IMR-90 (cell line): ENCODE results near the gene NHEJ1. TPM values are rescaled to one million over a fixed set of nuclear protein-coding genes. Genes with fewer than 3 reads are reported as not detected.

ENCODE experiments used
- ATAC-seq: fragments of 200-7000 bp; cut with Tn5 transposase; 2 replicates; pipeline ENCODE4 v1.9.1; 2020; ENCODE audit warnings: low read depth, mild to moderate bottlenecking, moderate library complexity
- BruUV-seq: library from RNA; stranded (reverse); fragments of 400-500 nt; replicated peaks from 2 replicates; lab custom pipeline; 2021; lab: Mats Ljungman, UMichigan
- CTCF ChIA-PET: fragments of 300-600 bp; formaldehyde crosslinking; extraction: SDS; loops from one replicate; lab custom pipeline; 2021; ENCODE audit warnings: antibody characterized with exemption; lab: Yijun Ruan, JAX
- POLR2A ChIA-PET: fragments of 300-600 bp; sonication (Branson Sonifier 250); formaldehyde crosslinking; loops from one replicate; lab custom pipeline; 2022; ENCODE audit warnings: antibody characterized with exemption; ENCODE audit not compliant: unreplicated experiment; lab: Charles Lee
- DNase-seq: peaks from one replicate; pipeline ENCODE4 v3.0.0; 2013
- H2AFZ ChIP-seq: replicated peaks from 2 replicates; pipeline ENCODE3; 2013; ENCODE audit warnings: low read length, mild to moderate bottlenecking; ENCODE audit not compliant: poor library complexity
- H2AK5ac ChIP-seq: 2 replicates; pipeline ENCODE4 v1.6.1; 2013; ENCODE audit warnings: low read depth, low read length, inconsistent platforms
- H2AK9ac ChIP-seq: replicated peaks from 2 replicates; pipeline ENCODE3; 2013; ENCODE audit warnings: mild to moderate bottlenecking, low read depth, low read length, moderate library complexity; ENCODE audit not compliant: poor library complexity
- H2BK120ac ChIP-seq: 2 replicates; pipeline ENCODE4 v1.6.1; 2013; ENCODE audit warnings: low read depth, low read length, inconsistent platforms
- H2BK15ac ChIP-seq: 3 replicates; pipeline ENCODE4 v1.6.1; 2013; ENCODE audit warnings: low read depth, low read length, inconsistent platforms
- H2BK20ac ChIP-seq: 2 replicates; pipeline ENCODE4 v1.6.1; 2013; ENCODE audit warnings: low read depth, mild to moderate bottlenecking, inconsistent platforms, low read length, moderate library complexity
- H2BK5ac ChIP-seq: 2 replicates; pipeline ENCODE4 v1.6.1; 2013; ENCODE audit warnings: mild to moderate bottlenecking, low read depth, low read length, inconsistent platforms; ENCODE audit not compliant: poor library complexity, severe bottlenecking
- H3K14ac ChIP-seq: replicated peaks from 2 replicates; pipeline ENCODE4 v1.6.1; 2013; ENCODE audit warnings: low read depth, low read length, inconsistent platforms
- H3K18ac ChIP-seq: 2 replicates; pipeline ENCODE4 v1.6.1; 2013; ENCODE audit warnings: low read depth, low read length, control low read depth
- H3K23ac ChIP-seq: 2 replicates; pipeline ENCODE4 v1.6.1; 2013; ENCODE audit warnings: low read depth, low read length, inconsistent platforms
- H3K27ac ChIP-seq: 2 replicates; pipeline ENCODE4 v1.5.1; 2013; ENCODE audit warnings: mild to moderate bottlenecking, control low read depth, low read length; ENCODE audit not compliant: insufficient read depth
- H3K27me3 ChIP-seq: 2 replicates; pipeline ENCODE4 v1.6.1; 2013; ENCODE audit warnings: low read length; ENCODE audit not compliant: control insufficient read depth, insufficient read depth
- H3K36me3 ChIP-seq: 2 replicates; pipeline ENCODE4 v1.6.1; 2013; ENCODE audit warnings: low read length, mixed read lengths; ENCODE audit not compliant: control insufficient read depth, insufficient read depth
- H3K4ac ChIP-seq: 2 replicates; pipeline ENCODE4 v1.6.1; 2013; ENCODE audit warnings: low read depth, low read length, inconsistent platforms
- H3K4me1 ChIP-seq: 2 replicates; pipeline ENCODE4 v1.6.1; 2013; ENCODE audit warnings: low read length, mixed read lengths; ENCODE audit not compliant: control insufficient read depth, insufficient read depth
- H3K4me2 ChIP-seq: 2 replicates; pipeline ENCODE4 v1.6.1; 2013; ENCODE audit warnings: low read depth, mild to moderate bottlenecking, control low read depth, low read length, moderate library complexity
- H3K4me3 ChIP-seq: 2 replicates; pipeline ENCODE4 v1.5.1; 2013; ENCODE audit warnings: low read depth, mild to moderate bottlenecking, control low read depth, low read length, moderate library complexity; ENCODE audit not compliant: insufficient read depth
- H3K56ac ChIP-seq: 2 replicates; pipeline ENCODE4 v1.6.1; 2013; ENCODE audit warnings: low read length, inconsistent platforms; ENCODE audit not compliant: insufficient read depth; ENCODE audit errors: extremely low read depth
- H3K79me1 ChIP-seq, 2 experiments: 2 replicates each; pipeline ENCODE4 v1.6.1; 2013; ENCODE audit warnings: low read length in 2 of 2, inconsistent platforms in 1 of 2, low read depth in 1 of 2
- H3K9ac ChIP-seq: 2 replicates; pipeline ENCODE4 v1.6.1; 2013; ENCODE audit warnings: low read depth, low read length, control low read depth
- H3K9me1 ChIP-seq: 2 replicates; pipeline ENCODE4 v1.6.1; 2013; ENCODE audit warnings: low read length, inconsistent platforms; ENCODE audit not compliant: insufficient read depth
- H3K9me3 ChIP-seq: 2 replicates; pipeline ENCODE4 v1.6.1; 2013; ENCODE audit warnings: low read length; ENCODE audit not compliant: control insufficient read depth, insufficient read depth
- H4K20me1 ChIP-seq: 2 replicates; pipeline ENCODE4 v1.6.1; 2013; ENCODE audit warnings: low read length, inconsistent platforms; ENCODE audit not compliant: insufficient read depth
- H4K5ac ChIP-seq: 2 replicates; pipeline ENCODE4 v1.6.1; 2013; ENCODE audit warnings: mild to moderate bottlenecking, low read depth, low read length, control low read depth
- H4K8ac ChIP-seq, 2 experiments: 2 replicates each; pipeline ENCODE4 v1.6.1; 2013; ENCODE audit warnings: low read depth in 2 of 2, low read length in 2 of 2, control low read depth in 1 of 2, inconsistent platforms in 1 of 2
- H4K91ac ChIP-seq: 2 replicates; pipeline ENCODE4 v1.6.1; 2013; ENCODE audit warnings: low read depth, low read length, inconsistent platforms; ENCODE audit not compliant: insufficient read depth
- BHLHE40 ChIP-seq: fragments of 150-350 bp; IDR thresholded peaks from 2 replicates; pipeline ENCODE4 v1.6.1; 2016; ENCODE audit warnings: mild to moderate bottlenecking, low read depth, low read length
- CEBPB ChIP-seq: IDR thresholded peaks from 2 replicates; pipeline ENCODE4 v1.6.1; 2012; ENCODE audit warnings: low read depth, low read length, improper control_type of control experiment
- CHD1 ChIP-seq: IDR thresholded peaks from 2 replicates; pipeline ENCODE4 v1.6.1; 2012; ENCODE audit warnings: low read depth, low read length, improper control_type of control experiment
- CTCF ChIP-seq: conservative IDR thresholded peaks from 2 replicates; pipeline ENCODE4 v1.5.1; 2012; ENCODE audit warnings: mild to moderate bottlenecking, low read depth, low read length, improper control_type of control experiment
- FOS ChIP-seq: fragments of 150-350 bp; IDR thresholded peaks from 2 replicates; pipeline ENCODE4 v1.6.1; 2016; ENCODE audit warnings: low read depth, low read length
- MAFK ChIP-seq: IDR thresholded peaks from 2 replicates; pipeline ENCODE4 v1.6.1; 2012; ENCODE audit warnings: low read depth, low read length, improper control_type of control experiment
- MAZ ChIP-seq: IDR thresholded peaks from 2 replicates; pipeline ENCODE4 v1.6.1; 2012; ENCODE audit warnings: low read depth, mild to moderate bottlenecking, low read length, improper control_type of control experiment, moderate library complexity, borderline replicate concordance
- MXI1 ChIP-seq: IDR thresholded peaks from 2 replicates; pipeline ENCODE4 v1.6.1; 2012; ENCODE audit warnings: low read depth, mild to moderate bottlenecking, low read length, moderate library complexity, borderline replicate concordance
- NFE2L2 ChIP-seq: fragments of 150-350 bp; IDR thresholded peaks from 2 replicates; pipeline ENCODE4 v1.6.1; 2016; ENCODE audit warnings: low read depth, mild to moderate bottlenecking, low read length
- POLR2A ChIP-seq: IDR thresholded peaks from 2 replicates; pipeline ENCODE4 v1.6.1; 2012; ENCODE audit warnings: mild to moderate bottlenecking, low read depth, low read length
- RAD21 ChIP-seq: IDR thresholded peaks from 2 replicates; pipeline ENCODE4 v1.6.1; 2012; ENCODE audit warnings: low read length, improper control_type of control experiment
- RCOR1 ChIP-seq: IDR thresholded peaks from 2 replicates; pipeline ENCODE4 v1.6.1; 2012; ENCODE audit warnings: mild to moderate bottlenecking, low read length, improper control_type of control experiment; ENCODE audit not compliant: insufficient replicate concordance
- RFX5 ChIP-seq: IDR thresholded peaks from 2 replicates; pipeline ENCODE4 v1.8.0; 2012; ENCODE audit warnings: low read depth, mild to moderate bottlenecking, low read length, moderate library complexity
- USF2 ChIP-seq: fragments of 150-350 bp; IDR thresholded peaks from 2 replicates; pipeline ENCODE4 v1.6.1; 2017; ENCODE audit warnings: mild to moderate bottlenecking, antibody characterized with exemption, low read length, low read depth
- WGBS, 2 experiments: methylation state at CpG; one replicate each; pipeline versions ENCODE4 v1.1.5 to v1.1.7; 2013; ENCODE audit warnings: missing lambda C conversion rate in 2 of 2; ENCODE audit not compliant: insufficient read length in 1 of 2; ENCODE audit errors: extremely low coverage in 2 of 2; 5-methylcytosine and 5-hydroxymethylcytosine counted together
- dilution Hi-C: fragments of 300-500 bp; cut with HindIII; formaldehyde crosslinking; loops from one replicate; pipeline ENCODE4 v1.14.3; 2018; ENCODE audit warnings: low sequenced_read_pairs; ENCODE audit not compliant: unreplicated experiment
- in situ Hi-C: fragments of 300-500 bp; cut with MboI; formaldehyde crosslinking; loops from 3 replicates; pipeline ENCODE4 v1.14.3; 2019; ENCODE audit warnings: low sequenced_read_pairs, inconsistent platforms, mixed read lengths
- intact Hi-C: fragments of 100-400 bp; cut with micrococcal nuclease; formaldehyde crosslinking; loops from 2 replicates; pipeline ENCODE4 v1.10.0; 2022
- polyA plus RNA-seq, 3 experiments: library from polyadenylated mRNA; depleted of rRNA; stranded (reverse); fragments of >200 nt; gene quantifications; 2 replicates each; pipeline ENCODE4 v1.2.3, GENCODE V29; 2012; ENCODE audit warnings: low replicate concordance in 1 of 3
- total RNA-seq: library from RNA; depleted of rRNA; stranded (reverse); fragments of >200 nt; gene quantifications from 2 replicates; pipeline ENCODE4 v1.2.3, GENCODE V29; 2012
- TF ChIP-seq, protein P1 (sequence below): fragments of 150-350 bp; IDR thresholded peaks from 2 replicates; pipeline ENCODE4 v1.6.1; 2016; ENCODE audit warnings: low read depth, mild to moderate bottlenecking, low read length, moderate library complexity, borderline replicate concordance

Gene NHEJ1
- total and polyA plus RNA-seq, 2 of the 4 experiments (the other 2 are of a cell fraction): 12.5 to 23.1 TPM

GRCh38 chr2:219133976-219134375, 26.6 kb downstream of the NHEJ1 start:
- no peaks in the 10 kb centered on the region for H3K27me3 ChIP-seq
- no peaks in the 10 kb centered on the region for H3K9me3 ChIP-seq
- no TSS peak for BruUV-seq
- no peak overlapping the region for H2BK20ac ChIP-seq
- DNase-seq (no peak), ATAC-seq (no peak)
- H2BK15ac ChIP-seq: no peak overlapping the region
- H4K8ac ChIP-seq: no peak overlapping the region
- no peaks in the 10 kb centered on the region; the same call in 1 of the 2 replicates for H3K4me1 ChIP-seq
- H2AK9ac ChIP-seq: no peak overlapping the region
- H2BK120ac ChIP-seq: no peak overlapping the region
- no peak overlapping the region for H3K4ac ChIP-seq
- no peak overlapping the region for H3K27ac ChIP-seq
- H3K9ac ChIP-seq: no peak overlapping the region
- POLR2A ChIA-PET: no interaction called here
- intact Hi-C loops: no loop called here
- no peaks in the 10 kb centered on the region; a peak in 1 of 4 replicates for H3K79me1 ChIP-seq
- no peak overlapping the region for H4K5ac ChIP-seq
- H4K91ac ChIP-seq: no peak overlapping the region
- 89 to 100% methylated on average over 1 of the region's 4 CpGs for WGBS, 2 experiments
- H3K4me2 ChIP-seq: no peak overlapping the region
- no peak overlapping the region for H2BK5ac ChIP-seq
- no peaks in the 10 kb centered on the region for H4K20me1 ChIP-seq
- H3K4me3 ChIP-seq: no peak overlapping the region
- H3K23ac ChIP-seq: no peak overlapping the region
- H2AK5ac ChIP-seq: no peak overlapping the region
- dilution Hi-C loops: no loop called here
- H3K18ac ChIP-seq: no peak overlapping the region
- H3K36me3 ChIP-seq: no peaks in the 10 kb centered on the region
- no peak overlapping the region for H3K56ac ChIP-seq
- no peaks in the 10 kb centered on the region for H3K9me1 ChIP-seq
- H2AFZ ChIP-seq: no peak overlapping the region
- in situ Hi-C loops: no loop called here
- CTCF ChIA-PET: interaction anchor here (0.6 to 0.7 kb wide), 2 partner anchors 77 to 104 kb away, joined by 3 to 4 read pairs; no protein-coding TSS in a partner anchor
- TF ChIP-seq POLR2A: no peak
- no peak for TF ChIP-seq MAZ
- TF ChIP-seq RFX5: no peak
- no peak for TF ChIP-seq USF2
- no peak for TF ChIP-seq MXI1
- no peak for TF ChIP-seq NFE2L2
- TF ChIP-seq CTCF: no peak
- no peak for TF ChIP-seq CEBPB
- TF ChIP-seq CHD1: no peak
- no peak for TF ChIP-seq FOS
- no peak for TF ChIP-seq MAFK
- no peak for TF ChIP-seq RCOR1
- TF ChIP-seq BHLHE40: no peak
- TF ChIP-seq, protein P1, sequence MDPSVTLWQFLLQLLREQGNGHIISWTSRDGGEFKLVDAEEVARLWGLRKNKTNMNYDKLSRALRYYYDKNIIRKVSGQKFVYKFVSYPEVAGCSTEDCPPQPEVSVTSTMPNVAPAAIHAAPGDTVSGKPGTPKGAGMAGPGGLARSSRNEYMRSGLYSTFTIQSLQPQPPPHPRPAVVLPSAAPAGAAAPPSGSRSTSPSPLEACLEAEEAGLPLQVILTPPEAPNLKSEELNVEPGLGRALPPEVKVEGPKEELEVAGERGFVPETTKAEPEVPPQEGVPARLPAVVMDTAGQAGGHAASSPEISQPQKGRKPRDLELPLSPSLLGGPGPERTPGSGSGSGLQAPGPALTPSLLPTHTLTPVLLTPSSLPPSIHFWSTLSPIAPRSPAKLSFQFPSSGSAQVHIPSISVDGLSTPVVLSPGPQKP: no peak
- TF ChIP-seq RAD21: no peak
- H3K14ac ChIP-seq: no peak overlapping the region
